Astrocyte of the cerebellum (primary cell): ENCODE results near the gene PSMB10.

ENCODE experiments used
- DNase-seq: peaks from one replicate; pipeline ENCODE4 v3.0.0-alpha.2; 2011; ENCODE audit warnings: low read depth
- H3K4me3 ChIP-seq: 2 replicates; pipeline ENCODE4 v1.5.1; 2011; ENCODE audit warnings: mild to moderate bottlenecking, low read depth, low read length, moderate library complexity
- CTCF ChIP-seq: IDR thresholded peaks from 2 replicates; pipeline ENCODE4 v1.5.1; 2012; ENCODE audit warnings: low read length, low read depth, moderate library complexity, mild to moderate bottlenecking; ENCODE audit errors: missing control alignments
- in situ Hi-C: cut with HindIII; loops from 2 replicates; pipeline ENCODE4 v1.10.0; 2017; ENCODE audit warnings: low sequenced_read_pairs

The PSMB10 gene

GRCh38 chr16:67967183-67967957 is 30.7 kb upstream of the PSMB10 start:
- no peak for TF ChIP-seq CTCF
- H3K4me3 ChIP-seq, result peak overlapping the region; percentile 84
- DNase-seq, result no peak
- in situ Hi-C loops, result no loop called here

GRCh38 chr16:67966549-67967182 is 30.0 kb upstream of the PSMB10 start:
- no peak for TF ChIP-seq CTCF
- no peak for DNase-seq
- H3K4me3 ChIP-seq, result peak overlapping the region; percentile 84
- in situ Hi-C loops, result no loop called here

GRCh38 chr16:67965668-67966548 is 29.3 kb upstream of the PSMB10 start:
- no peak for TF ChIP-seq CTCF
- DNase-seq, result no peak
- H3K4me3 ChIP-seq, result peak overlapping the region; percentile 84
- in situ Hi-C loops, result no loop called here

- DNase-seq, result no peak
- in situ Hi-C loops, result no loop called here
- no peak overlapping the region for H3K4me3 ChIP-seq
- no peak for TF ChIP-seq CTCF
Observed at GRCh38 chr16:67964477-67965131, 28.0 kb upstream of the PSMB10 start.

- H3K4me3 ChIP-seq, result no peak overlapping the region
- in situ Hi-C loops, result no loop called here
- no peak for TF ChIP-seq CTCF
- DNase-seq, result no peak
Observed at GRCh38 chr16:67963662-67964321, 27.1 kb upstream of the PSMB10 start.

GRCh38 chr16:67963292-67963661 is 26.6 kb upstream of the PSMB10 start:
- in situ Hi-C loops, result no loop called here
- DNase-seq, result no peak
- H3K4me3 ChIP-seq, result no peak overlapping the region
- TF ChIP-seq CTCF, result no peak
